ENCODE data around the gene RBL1.

RBL1 gene

GRCh38 chr20:36959242-36959641 lies 136.6 kb downstream of the RBL1 start:
- Histone ChIP-seq H3K4me3 (ENCODE audit: low read depth, low read length) (no peak overlapping the region), H3K27me3 (ENCODE audit: control insufficient read depth, insufficient read depth, low read length) (no peaks in the 10 kb centered on the region), H3K27ac (no peak overlapping the region), H3K9me3 (ENCODE audit: control insufficient read depth, low read length) (no peaks in the 10 kb centered on the region), H3K4me1 (no peaks in the 10 kb centered on the region), H2AFZ (no peak overlapping the region), H3K4me2 (ENCODE audit: low read length) (no peak overlapping the region), H3K36me3 (ENCODE audit: control insufficient read depth, insufficient read depth, low read length) (no peaks in the 10 kb centered on the region), H3K79me2 (no peaks in the 10 kb centered on the region), H3K9ac (no peak overlapping the region)
- no peak for TF ChIP-seq CTCF (IDR thresholded peaks at IDR 0.05)

GRCh38 chr20:36957875-36958667 lies 137.7 kb downstream of the RBL1 start:
- H3K4me1 ChIP-seq, result no peaks in the 10 kb centered on the region
- H3K4me3 ChIP-seq (ENCODE audit: low read depth, low read length), result no peak overlapping the region
- no peak overlapping the region for H3K27ac ChIP-seq
- no peak for TF ChIP-seq CTCF (IDR thresholded peaks at IDR 0.05)
- H3K4me2 ChIP-seq (ENCODE audit: low read length), result no peak overlapping the region
- no peak overlapping the region for H2AFZ ChIP-seq
- H3K36me3 ChIP-seq (ENCODE audit: control insufficient read depth, insufficient read depth, low read length), result no peaks in the 10 kb centered on the region
- no peak overlapping the region for H3K9ac ChIP-seq
- no peaks in the 10 kb centered on the region for H3K9me3 ChIP-seq (ENCODE audit: control insufficient read depth, low read length)
- H3K27me3 ChIP-seq (ENCODE audit: control insufficient read depth, insufficient read depth, low read length), result no peaks in the 10 kb centered on the region
- H3K79me2 ChIP-seq, result no peaks in the 10 kb centered on the region

GRCh38 chr20:36956674-36957073 lies 139.1 kb downstream of the RBL1 start:
- Histone ChIP-seq H3K4me3 (ENCODE audit: low read depth, low read length) (no peak overlapping the region), H3K27me3 (ENCODE audit: control insufficient read depth, insufficient read depth, low read length) (no peaks in the 10 kb centered on the region), H3K27ac (no peak overlapping the region), H3K36me3 (ENCODE audit: control insufficient read depth, insufficient read depth, low read length) (no peaks in the 10 kb centered on the region), H2AFZ (no peak overlapping the region), H3K4me1 (no peaks in the 10 kb centered on the region), H3K4me2 (ENCODE audit: low read length) (no peak overlapping the region), H3K9ac (no peak overlapping the region), H3K79me2 (no peaks in the 10 kb centered on the region), H3K9me3 (ENCODE audit: control insufficient read depth, low read length) (no peaks in the 10 kb centered on the region)
- no peak for TF ChIP-seq CTCF (IDR thresholded peaks at IDR 0.05)

- Histone ChIP-seq H3K4me1 (no peaks in the 10 kb centered on the region), H3K36me3 (ENCODE audit: control insufficient read depth, insufficient read depth, low read length) (no peaks in the 10 kb centered on the region), H3K27me3 (ENCODE audit: control insufficient read depth, insufficient read depth, low read length) (no peaks in the 10 kb centered on the region), H3K4me2 (ENCODE audit: low read length) (no peak overlapping the region), H2AFZ (no peak overlapping the region), H3K9me3 (ENCODE audit: control insufficient read depth, low read length) (no peaks in the 10 kb centered on the region), H3K9ac (no peak overlapping the region), H3K4me3 (ENCODE audit: low read depth, low read length) (no peak overlapping the region), H3K27ac (no peak overlapping the region), H3K79me2 (no peaks in the 10 kb centered on the region)
- TF ChIP-seq CTCF (IDR thresholded peaks at IDR 0.05), result no peak
These were observed 139.8 kb downstream of the RBL1 start for GRCh38 chr20:36956016-36956415.

Data from parathyroid adenoma (tissue), 2 donors.